K562 (cell line): ENCODE results near the gene ENSA. TPM values are rescaled to one million over a fixed set of nuclear protein-coding genes. Genes with fewer than 3 reads are reported as not detected.
A peak's percentile ranks its signal among the peaks of the same experiment; 100 is the strongest.

ENCODE experiments used
- BDP1 ChIP-seq: IDR thresholded peaks from 3 replicates; pipeline ENCODE4 v1.6.1; 2011; ENCODE audit not compliant: insufficient read length, insufficient read depth
- E2F4 ChIP-seq: sonication (generic); formaldehyde crosslinking; IDR thresholded peaks from 2 replicates; pipeline ENCODE4 v1.8.0; 2022; ENCODE audit warnings: mild to moderate bottlenecking, low read depth, missing genetic modification reagents
- FOXA3 ChIP-seq, 2 experiments: fragments of 450-650 bp in 1 of 2; sonication (generic) in 1 of 2; formaldehyde crosslinking; IDR thresholded peaks in 1 of 2; conservative IDR thresholded peaks in 1 of 2; 2 replicates each; pipeline versions ENCODE4 v1.4.0 to v1.8.0; 2020 to 2022; ENCODE audit warnings: mild to moderate bottlenecking in 2 of 2, missing genetic modification reagents in 1 of 2
- HOXB6 ChIP-seq: fragments of 250-450 bp; sonication (Bioruptor Pico); IDR thresholded peaks from 2 replicates; pipeline ENCODE4 v1.5.1; 2022; ENCODE audit warnings: mild to moderate bottlenecking, borderline replicate concordance
- LEF1 ChIP-seq: fragments of 450-650 bp; IDR thresholded peaks from 2 replicates; pipeline ENCODE4 v1.6.1; 2016; ENCODE audit warnings: mild to moderate bottlenecking
- MIER1 ChIP-seq: fragments of 450-650 bp; IDR thresholded peaks from 2 replicates; pipeline ENCODE4 v1.6.1; 2016; ENCODE audit warnings: antibody characterized with exemption, mild to moderate bottlenecking, low read depth
- NELFE ChIP-seq: IDR thresholded peaks from 2 replicates; pipeline ENCODE4 v1.6.1; 2011; ENCODE audit warnings: mild to moderate bottlenecking; ENCODE audit not compliant: insufficient read depth, insufficient read length
- NRF1 ChIP-seq, 2 experiments: fragments of 450-650 bp; IDR thresholded peaks in 1 of 2; conservative IDR thresholded peaks in 1 of 2; 2 replicates each; pipeline ENCODE4 v1.6.1; 2014; ENCODE audit warnings: mild to moderate bottlenecking in 2 of 2
- NUFIP1 ChIP-seq: fragments of 450-650 bp; IDR thresholded peaks from 2 replicates; pipeline ENCODE4 v1.6.1; 2018; ENCODE audit not compliant: partially characterized antibody
- PHB2 ChIP-seq: fragments of 450-650 bp; IDR thresholded peaks from 2 replicates; pipeline ENCODE4 v1.6.1; 2017; ENCODE audit warnings: low read depth
- POLR2A ChIP-seq: fragments of 450-650 bp; conservative IDR thresholded peaks from 2 replicates; pipeline ENCODE4 v1.6.1; 2016
- POLR2AphosphoS5 ChIP-seq: IDR thresholded peaks from 2 replicates; pipeline ENCODE4 v1.6.1; 2011; ENCODE audit warnings: mild to moderate bottlenecking, low read depth, low read length, moderate library complexity; ENCODE audit not compliant: control insufficient read depth, insufficient read depth
- RCOR1 ChIP-seq, 2 experiments: IDR thresholded peaks; 2 replicates each; pipeline ENCODE4 v1.6.1; 2012; ENCODE audit warnings: low read depth in 2 of 2, low read length in 2 of 2, borderline replicate concordance in 1 of 2, improper control_type of control experiment in 1 of 2
- SIN3A ChIP-seq, 2 experiments: fragments of 150-350 bp in 1 of 2; IDR thresholded peaks; 2 replicates each; pipeline ENCODE4 v1.6.1; 2011 to 2016; ENCODE audit warnings: borderline replicate concordance in 2 of 2, low read depth in 2 of 2, low read length in 2 of 2, mild to moderate bottlenecking in 2 of 2, moderate library complexity in 2 of 2; ENCODE audit not compliant: control insufficient read depth in 1 of 2
- STAT5A ChIP-seq: IDR thresholded peaks from 2 replicates; pipeline ENCODE4 v1.6.1; 2012; ENCODE audit warnings: low read length, inconsistent platforms, borderline replicate concordance
- TCF7L2 ChIP-seq: fragments of 150-350 bp; IDR thresholded peaks from 2 replicates; pipeline ENCODE4 v1.6.1; 2016; ENCODE audit warnings: low read depth, mild to moderate bottlenecking, low read length, moderate library complexity
- ZNF444 ChIP-seq: fragments of 250-450 bp; sonication (Bioruptor Pico); IDR thresholded peaks from 2 replicates; pipeline ENCODE4 v1.4.0; 2020; ENCODE audit warnings: mild to moderate bottlenecking, moderate library complexity
- polyA plus RNA-seq, 8 experiments: library from polyadenylated mRNA; depleted of rRNA in 4 of 8; stranded (reverse) in 5 of 8; unstranded in 3 of 8; fragments of >200 nt; fragmentation: Nextera tagmentation in 2 of 8; fragmentation: Illumina TruSeq in 1 of 8; extraction: Ambion mirVana in 2 of 8; extraction: Trizol in 1 of 8; gene quantifications; 2 replicates each; pipeline versions ENCODE4 v1.2.1 to v1.2.3, GENCODE V29; 2011 to 2014; ENCODE audit warnings: inconsistent platforms in 1 of 8, missing spikeins in 1 of 8
- total RNA-seq, 7 experiments: library from RNA; depleted of rRNA in 6 of 7; stranded (reverse); fragments of >200 nt in 6 of 7; fragmentation: Illumina TruSeq in 2 of 7; extraction: Trizol in 2 of 7; gene quantifications; 2 replicates each; pipeline versions ENCODE4 v1.2.1 to v1.2.3, GENCODE V29; 2011 to 2021; ENCODE audit warnings: low replicate concordance in 1 of 7
- TF ChIP-seq, protein P1 (sequence below): sonication (generic); IDR thresholded peaks from 2 replicates; pipeline ENCODE4 v1.6.1; 2016
- TF ChIP-seq, protein P2 (sequence below), 2 experiments: fragments of 200-800 bp in 1 of 2; sonication (Bioruptor generic) in 1 of 2; sonication (generic) in 1 of 2; formaldehyde crosslinking in 1 of 2; IDR thresholded peaks in 1 of 2; conservative IDR thresholded peaks in 1 of 2; 2 replicates each; pipeline versions ENCODE4 v1.5.0 to v1.6.1; 2016 to 2020; ENCODE audit warnings: missing compliant biosample characterization in 1 of 2, missing genetic modification characterization in 1 of 2, missing genetic modification reagents in 1 of 2

ENSA gene
- total and polyA plus RNA-seq, 9 of the 15 experiments (the other 6 are each of a cell fraction or from before 2014, with no cell fraction given) = 68.1 to 605 (median 188) TPM

GRCh38 chr1:150578272-150579109 lies 50.9 kb downstream of the ENSA start (continued):
- TF ChIP-seq NUFIP1 = no peak
- TF ChIP-seq NELFE = no peak
- no peak for TF ChIP-seq HOXB6 (CRISPR knock-in tag)
- TF ChIP-seq MIER1 = no peak
- peak in 1 of 2 experiments; percentile 11; a peak in 2 of 4 replicates for TF ChIP-seq SIN3A (IDR thresholded peaks at IDR 0.05; ENCODE audit: borderline replicate concordance in 2 of 2, control insufficient read depth in 1 of 2, low read depth in 2 of 2, low read length in 2 of 2)
- no peak for TF ChIP-seq LEF1
- TF ChIP-seq, protein P1, sequence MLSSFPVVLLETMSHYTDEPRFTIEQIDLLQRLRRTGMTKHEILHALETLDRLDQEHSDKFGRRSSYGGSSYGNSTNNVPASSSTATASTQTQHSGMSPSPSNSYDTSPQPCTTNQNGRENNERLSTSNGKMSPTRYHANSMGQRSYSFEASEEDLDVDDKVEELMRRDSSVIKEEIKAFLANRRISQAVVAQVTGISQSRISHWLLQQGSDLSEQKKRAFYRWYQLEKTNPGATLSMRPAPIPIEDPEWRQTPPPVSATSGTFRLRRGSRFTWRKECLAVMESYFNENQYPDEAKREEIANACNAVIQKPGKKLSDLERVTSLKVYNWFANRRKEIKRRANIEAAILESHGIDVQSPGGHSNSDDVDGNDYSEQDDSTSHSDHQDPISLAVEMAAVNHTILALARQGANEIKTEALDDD = 0 out of 2 replicates have a peak, but pooled peaks have one; percentile 19
- TF ChIP-seq ZNF444 = no peak
- peak; percentile 12 for TF ChIP-seq POLR2AphosphoS5
- TF ChIP-seq BDP1 = no peak
- no peak for TF ChIP-seq NRF1 (conservative IDR thresholded peaks at IDR 0.05 in 1 of 2, IDR thresholded peaks at IDR 0.05 in 1 of 2)
- TF ChIP-seq STAT5A = 0 out of 2 replicates have a peak, but pooled peaks have one; percentile 5
- no peak for TF ChIP-seq PHB2
- TF ChIP-seq FOXA3 (CRISPR knock-in tag; conservative IDR thresholded peaks at IDR 0.05 in 1 of 2, IDR thresholded peaks at IDR 0.05 in 1 of 2) = no peak
- peak; percentile 36; the same call in 1 of the 2 replicates for TF ChIP-seq POLR2A
- TF ChIP-seq E2F4 (CRISPR knock-in tag) = 0 out of 2 replicates have a peak, but pooled peaks have one; percentile 15
- no peak for TF ChIP-seq RCOR1 (IDR thresholded peaks at IDR 0.05; ENCODE audit: borderline replicate concordance in 1 of 2, low read depth in 2 of 2, low read length in 2 of 2)
- TF ChIP-seq, protein P2, sequence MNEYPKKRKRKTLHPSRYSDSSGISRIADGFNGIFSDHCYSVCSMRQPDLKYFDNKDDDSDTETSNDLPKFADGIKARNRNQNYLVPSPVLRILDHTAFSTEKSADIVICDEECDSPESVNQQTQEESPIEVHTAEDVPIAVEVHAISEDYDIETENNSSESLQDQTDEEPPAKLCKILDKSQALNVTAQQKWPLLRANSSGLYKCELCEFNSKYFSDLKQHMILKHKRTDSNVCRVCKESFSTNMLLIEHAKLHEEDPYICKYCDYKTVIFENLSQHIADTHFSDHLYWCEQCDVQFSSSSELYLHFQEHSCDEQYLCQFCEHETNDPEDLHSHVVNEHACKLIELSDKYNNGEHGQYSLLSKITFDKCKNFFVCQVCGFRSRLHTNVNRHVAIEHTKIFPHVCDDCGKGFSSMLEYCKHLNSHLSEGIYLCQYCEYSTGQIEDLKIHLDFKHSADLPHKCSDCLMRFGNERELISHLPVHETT (CRISPR knock-in tag; conservative IDR thresholded peaks at IDR 0.05 in 1 of 2, IDR thresholded peaks at IDR 0.05 in 1 of 2) = no peak
- TF ChIP-seq TCF7L2 = no peak
